Stimulated activated CD4-positive, alpha-beta T cell treated with anti-CD3 and anti-CD28 coated beads, Interleukin-12 subunit alpha, Interleukin-12 subunit beta, amount 100 ng/mL, for 48 hours (primary cell): ENCODE data around the gene P2RX3.
"Not testable (repeated sequence)": the region's sequence is repeated elsewhere in the genome, so short reads cannot be mapped to it uniquely, and the experiment has no call there.

Source experiments
- DNase-seq, 3 donors: peaks; one replicate each; pipeline ENCODE4 v3.0.0-alpha.2; 2020; ENCODE audit warnings: low read depth in 2 of 3, low spot score in 1 of 3

P2RX3 gene

DNA sequence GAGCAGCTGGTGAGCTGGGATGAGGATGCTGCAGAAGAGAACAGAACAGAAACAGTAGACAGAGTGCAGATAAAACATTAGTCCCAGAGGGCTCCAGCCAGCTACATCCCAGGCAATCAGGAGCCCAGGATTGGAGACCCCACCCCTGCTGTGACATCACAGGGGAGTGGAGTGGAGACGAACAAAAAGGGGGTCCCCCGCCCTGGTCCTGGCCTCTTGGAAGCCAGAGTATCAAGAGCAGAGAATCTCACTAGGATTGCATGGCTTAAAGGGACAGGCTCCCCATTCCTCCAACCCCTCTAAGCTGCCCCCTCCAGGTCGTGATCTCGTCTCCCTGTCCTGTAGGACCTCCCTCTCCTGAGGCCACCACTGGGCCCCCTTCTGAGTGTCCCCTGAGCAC is at the start of gene P2RX3:
TSS of gene P2RX3 (plus strand) at position 211 of the 400 bp plus-strand sequence. CDS start 199 bp downstream, outside the sequence.
- DNase-seq = no peak

DNA sequence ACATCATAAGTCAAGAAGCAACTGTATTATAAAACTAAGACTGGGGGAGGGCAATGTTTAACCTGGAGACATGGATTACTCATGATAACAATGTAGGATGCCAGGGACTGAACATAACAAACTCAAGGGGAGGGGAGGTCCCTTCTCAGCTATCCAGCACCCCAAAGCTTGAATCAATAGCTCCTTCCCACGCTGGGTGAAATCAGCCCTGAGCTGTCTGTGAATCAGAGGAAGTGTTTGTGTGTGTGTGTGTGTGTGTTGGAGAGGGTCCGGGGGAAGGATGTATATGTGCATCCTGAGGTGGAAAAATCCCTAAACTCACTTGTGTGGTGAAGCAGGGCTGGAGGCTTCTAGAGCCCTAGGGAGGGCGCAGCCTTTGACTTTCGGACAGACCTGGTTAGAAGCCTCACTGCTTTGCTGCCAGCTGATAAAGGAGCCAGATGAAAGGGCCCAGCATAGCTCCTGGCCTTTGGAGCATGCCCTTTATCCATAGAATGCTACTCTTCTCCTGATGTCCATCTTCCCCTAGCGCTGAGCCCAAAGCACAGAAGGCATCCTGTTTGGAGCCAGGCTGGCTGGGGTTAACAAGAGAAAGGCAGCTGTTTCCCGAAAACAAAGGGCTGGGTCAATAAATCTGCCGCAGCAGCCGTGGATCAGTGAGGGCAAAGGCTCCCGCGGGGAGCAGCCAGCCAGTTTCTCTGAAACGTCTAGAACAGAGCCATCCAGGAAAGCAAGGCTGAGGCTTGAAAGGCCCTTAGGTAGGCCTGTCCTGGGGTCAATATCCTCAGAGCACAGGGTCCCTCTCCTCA is 49.2 kb upstream of the P2RX3 start:
- no peak for DNase-seq

DNA sequence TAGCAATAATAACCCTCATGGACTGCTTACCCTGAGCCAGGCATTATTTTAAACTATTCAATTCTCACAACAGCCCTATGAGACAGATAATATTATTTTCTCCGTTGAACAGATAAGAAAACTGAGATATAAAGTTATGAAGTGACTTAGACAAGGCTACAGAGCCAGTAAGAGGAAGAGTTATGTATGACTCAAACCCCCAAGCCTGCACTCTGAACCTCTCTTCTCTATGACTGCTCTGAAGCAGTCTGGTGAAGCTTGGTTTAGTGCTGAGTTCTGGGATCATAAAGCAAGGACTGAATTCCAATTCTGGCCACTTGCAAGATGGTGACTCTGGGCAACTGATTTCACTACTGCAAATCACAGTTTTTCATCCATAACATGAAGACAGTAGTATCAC is 47.9 kb upstream of the P2RX3 start:
- no peak for DNase-seq

DNA sequence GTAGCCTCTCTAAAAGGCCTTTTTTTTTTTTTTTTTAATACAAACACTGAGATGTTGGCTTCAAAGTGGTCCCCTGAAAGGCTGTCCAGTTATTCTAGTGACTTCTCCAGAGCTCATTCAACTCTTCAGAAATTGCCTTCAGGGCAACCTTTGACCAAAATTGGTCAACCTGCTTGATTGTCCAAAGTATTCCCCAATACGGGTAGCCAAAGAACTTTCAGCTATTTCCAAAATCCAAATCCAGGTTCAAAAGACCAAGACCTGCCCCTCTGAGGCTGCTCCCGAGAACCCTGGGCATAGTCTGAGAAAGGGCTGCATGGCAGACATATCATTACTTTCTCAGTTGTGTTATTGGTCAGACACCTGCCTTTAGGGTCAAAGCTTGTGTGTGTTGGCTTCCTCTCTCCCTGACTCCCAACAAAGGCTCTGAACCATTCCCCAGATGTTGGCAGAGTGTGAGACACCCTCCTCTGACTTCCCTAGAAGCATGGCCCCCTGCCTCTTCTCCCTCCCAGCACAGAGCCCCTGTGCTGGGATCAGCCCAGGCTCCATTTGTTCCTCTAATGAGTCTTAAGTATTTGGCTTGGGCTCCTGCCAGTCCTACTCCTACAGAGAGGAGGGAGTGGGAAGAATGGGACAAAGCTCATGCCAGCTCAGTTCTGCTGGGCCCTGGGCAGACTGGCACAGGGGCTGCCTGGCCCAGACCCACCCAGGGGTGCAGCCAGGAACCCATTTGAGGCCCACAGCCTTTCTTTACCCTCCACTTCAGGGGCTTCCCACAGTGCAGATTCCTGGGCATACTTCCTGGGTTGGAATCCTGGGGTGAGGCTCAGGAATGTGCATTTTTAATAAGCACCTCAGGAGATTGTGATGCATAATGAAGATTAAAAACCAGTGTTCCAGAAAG is 43.7 kb upstream of the P2RX3 start:
- DNase-seq = no peak

DNA sequence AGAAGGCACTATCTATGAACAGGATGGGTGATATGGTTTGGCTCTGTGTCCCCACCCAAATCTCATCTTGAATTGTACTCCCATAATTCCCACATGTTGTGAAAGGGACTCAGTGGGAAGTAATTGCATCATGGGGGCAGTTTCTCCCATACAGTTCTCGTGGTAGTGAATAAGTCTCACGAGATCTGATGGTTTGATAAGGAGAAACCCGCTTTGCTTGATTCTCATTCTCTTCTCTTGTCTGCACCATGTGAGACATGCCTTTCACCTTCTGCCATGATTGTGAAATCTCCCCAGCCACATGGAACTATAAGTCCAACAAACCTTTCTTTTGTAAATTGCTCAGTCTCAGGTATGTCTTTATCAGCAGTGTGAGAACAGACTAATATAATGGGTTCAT is 41.9 kb upstream of the P2RX3 start:
- DNase-seq = not testable (repeated sequence)

DNA sequence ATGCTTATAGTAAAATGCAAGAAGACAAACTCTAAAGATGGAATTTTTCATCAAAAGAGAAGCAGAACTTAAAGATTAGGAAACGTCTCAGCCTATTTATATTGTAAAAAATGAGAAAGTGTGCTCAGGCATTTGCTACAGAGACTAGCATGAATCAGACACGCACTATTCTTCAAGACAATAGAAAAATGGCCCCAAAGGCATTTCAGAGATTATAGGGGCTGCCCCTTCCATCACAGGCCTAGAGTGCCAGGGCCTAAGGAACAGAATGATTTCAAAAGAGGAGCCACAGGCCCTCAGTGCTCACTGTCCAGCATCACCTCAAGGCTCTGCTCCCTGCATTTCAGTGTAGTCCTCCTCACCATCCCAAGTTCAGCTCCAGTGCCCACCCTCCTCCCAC is 40.9 kb upstream of the P2RX3 start:
- no peak for DNase-seq

DNA sequence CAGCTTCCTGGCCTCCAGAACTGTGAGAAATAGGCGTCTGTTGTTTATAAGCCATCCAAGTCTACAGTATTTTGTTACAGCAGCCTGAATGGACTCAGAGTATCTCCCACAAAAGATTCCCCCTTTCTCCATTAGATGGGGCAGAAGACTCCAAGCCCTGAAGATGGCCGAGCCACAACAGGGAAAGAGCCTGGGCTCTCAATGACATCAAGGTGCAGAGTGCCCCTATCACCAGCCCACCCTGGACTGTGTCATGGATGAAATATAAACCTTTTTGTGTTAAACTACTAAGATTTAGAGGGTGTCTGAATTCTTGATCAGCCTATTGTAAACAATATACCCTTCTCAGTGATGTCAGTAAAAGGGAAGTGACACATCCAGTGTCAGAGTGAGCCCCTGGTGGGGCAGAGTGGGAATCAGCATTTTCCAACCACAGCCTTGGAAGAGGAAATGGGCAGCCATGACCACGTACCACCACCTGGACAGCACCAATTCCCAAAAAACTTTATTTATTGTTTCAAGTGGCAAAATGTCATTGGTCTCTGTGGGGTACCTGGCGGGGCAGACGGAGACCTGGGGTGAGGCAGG is 38.9 kb upstream of the P2RX3 start:
- DNase-seq = no peak

DNA sequence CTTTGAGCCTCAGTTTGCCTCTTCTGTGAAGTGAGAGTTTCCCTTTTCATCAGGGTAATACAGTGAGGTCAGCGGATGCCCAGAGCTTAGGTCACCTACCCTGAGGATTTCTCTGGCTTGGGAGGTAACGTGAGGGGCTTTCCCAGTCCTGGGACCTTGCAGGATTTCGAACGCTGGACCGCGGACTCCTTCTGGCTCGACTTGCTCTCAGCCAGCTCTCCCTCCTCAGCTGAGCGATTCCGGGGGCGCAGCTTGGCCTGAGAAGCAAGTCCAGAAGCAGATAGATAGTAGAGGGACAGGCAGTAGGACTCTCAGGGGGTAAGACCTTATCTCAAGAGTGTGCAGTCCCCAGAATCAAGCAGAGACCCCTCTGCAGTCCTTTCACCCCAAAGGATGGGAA is 37.4 kb upstream of the P2RX3 start:
- no peak for DNase-seq

DNA sequence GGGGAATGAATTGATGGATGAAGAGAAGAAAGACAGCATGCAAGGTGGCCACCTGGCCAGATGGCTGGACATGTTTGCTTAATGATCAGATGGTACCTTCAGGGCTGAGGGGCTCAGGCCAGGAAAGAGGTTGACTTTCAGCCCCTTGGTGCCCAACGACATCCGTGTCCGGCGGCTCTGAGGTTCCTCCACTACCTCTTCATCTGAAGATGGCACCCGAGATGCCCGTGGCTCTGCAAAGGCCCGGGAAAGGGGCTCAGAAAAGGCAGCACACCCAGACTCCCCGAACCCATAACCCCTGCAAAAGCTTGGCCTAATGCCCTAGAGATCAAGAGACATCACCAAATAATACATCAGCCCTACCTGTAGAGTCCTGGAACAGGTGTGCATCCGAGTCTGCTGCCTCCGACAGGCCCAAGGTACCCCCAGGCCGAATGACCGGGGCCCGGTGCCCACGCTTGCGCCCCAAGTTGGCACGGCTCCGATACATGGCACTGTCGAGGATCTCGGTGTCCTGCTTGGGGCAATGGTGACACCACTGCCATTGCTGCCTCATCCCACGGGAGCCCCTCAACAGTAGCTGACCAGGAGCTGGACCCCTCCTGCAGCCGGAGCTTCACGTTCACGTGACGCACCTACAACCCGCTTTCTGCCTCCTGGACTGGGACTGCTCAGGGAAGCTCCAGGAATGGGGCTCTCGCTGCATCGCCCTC is 36.3 kb upstream of the P2RX3 start:
- no peak for DNase-seq

DNA sequence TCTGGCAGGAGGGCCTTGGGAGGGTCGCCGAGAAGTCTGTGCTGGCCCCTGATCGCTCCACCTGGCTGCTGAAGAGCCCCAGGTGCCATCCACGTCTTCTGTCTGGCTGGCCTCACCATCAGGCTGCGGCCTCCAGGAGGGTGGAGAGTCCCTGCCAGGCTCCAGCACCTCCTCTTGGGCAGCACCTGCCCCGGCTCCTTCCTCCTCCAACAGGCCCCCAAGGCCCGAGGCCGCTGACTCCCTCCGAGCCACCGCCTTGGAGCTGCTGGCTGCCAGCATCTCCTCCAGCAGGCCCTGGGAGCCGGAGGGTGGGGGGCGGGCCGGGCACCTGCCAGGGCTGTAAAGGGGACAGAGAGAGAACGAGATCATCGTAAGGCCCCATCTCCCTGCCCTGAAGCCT is 35.7 kb upstream of the P2RX3 start:
- DNase-seq = no peak

DNA sequence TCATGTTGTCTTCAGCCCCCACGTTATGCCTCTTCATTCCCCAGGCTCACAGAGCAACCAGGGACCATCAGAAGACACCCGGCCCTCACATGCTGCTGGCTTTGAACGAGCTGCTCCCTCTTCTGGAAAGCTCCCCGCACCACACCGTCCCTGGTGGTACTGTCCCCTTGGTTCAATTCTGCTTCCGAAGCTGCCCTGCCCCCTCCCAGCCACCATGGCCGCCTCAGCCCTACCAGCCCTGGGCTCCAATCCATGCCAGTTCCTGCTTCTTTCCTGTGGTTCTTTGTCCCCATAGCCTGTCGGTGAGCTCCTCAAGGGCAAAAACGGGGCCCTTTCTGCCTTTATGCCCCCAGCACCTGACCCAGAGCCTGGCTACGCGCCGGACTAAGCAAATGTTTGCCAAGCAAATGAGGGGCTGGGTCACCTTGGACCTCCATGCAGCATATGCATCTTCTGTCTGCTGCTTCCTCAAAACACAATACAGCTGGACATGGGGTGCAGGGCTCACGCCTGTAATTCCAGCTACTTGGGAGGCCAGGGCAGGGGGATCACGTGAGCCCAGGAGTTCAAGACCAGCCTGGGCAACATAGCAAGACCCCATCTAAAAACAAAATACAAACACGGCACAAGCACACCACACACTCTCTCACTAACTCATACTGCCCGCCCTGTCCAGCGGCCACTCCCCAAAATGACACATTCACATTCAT is 34.7 kb upstream of the P2RX3 start:
- DNase-seq = no peak

DNA sequence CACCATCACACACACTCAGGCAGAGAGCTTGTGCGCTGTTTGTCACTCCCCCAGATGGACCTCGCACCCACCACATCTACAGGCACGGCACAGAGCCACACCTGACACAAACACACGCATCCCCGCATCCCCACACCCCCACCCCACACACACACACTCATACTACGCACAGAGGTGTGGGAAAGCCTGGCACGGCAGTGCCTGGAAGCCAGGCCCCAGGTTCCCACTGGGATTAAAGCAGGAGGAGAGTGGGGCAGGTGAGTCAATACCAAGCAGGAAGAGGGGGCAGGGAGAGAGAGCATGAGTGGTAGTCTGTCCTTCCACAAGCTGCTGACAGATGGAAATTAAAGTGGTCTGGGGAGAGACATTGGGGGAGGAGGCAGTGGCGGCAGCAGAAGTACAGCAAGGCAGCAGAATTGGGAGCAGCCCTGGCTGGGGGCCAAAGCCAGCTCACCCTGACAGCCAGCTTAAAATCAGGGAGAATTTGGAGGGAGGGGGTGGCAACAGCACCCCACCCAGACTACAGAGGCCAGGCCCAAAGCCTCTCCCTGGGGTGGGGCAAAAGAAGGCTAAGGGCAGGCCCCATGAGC is 34.1 kb upstream of the P2RX3 start:
- DNase-seq = no peak

DNA sequence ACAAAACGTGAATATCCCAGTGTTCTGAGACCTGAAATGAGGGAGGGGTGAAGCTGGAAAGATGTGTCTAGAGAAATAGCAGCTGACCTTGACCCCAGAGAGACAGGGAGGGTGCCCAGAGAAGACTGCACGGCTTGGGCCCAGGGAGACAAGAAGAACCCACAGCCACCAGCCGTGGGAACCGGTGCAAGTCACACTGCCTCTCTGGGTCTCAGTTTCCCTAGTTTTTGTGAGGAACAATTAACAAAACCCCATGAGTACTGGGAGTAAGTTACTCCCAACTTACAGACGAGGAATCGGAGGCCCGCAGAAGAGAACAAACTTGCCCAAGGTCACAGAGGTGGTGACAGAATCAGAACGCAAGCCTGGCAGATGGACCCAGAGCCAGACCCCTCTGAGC is 32.6 kb upstream of the P2RX3 start:
- no peak for DNase-seq

DNA sequence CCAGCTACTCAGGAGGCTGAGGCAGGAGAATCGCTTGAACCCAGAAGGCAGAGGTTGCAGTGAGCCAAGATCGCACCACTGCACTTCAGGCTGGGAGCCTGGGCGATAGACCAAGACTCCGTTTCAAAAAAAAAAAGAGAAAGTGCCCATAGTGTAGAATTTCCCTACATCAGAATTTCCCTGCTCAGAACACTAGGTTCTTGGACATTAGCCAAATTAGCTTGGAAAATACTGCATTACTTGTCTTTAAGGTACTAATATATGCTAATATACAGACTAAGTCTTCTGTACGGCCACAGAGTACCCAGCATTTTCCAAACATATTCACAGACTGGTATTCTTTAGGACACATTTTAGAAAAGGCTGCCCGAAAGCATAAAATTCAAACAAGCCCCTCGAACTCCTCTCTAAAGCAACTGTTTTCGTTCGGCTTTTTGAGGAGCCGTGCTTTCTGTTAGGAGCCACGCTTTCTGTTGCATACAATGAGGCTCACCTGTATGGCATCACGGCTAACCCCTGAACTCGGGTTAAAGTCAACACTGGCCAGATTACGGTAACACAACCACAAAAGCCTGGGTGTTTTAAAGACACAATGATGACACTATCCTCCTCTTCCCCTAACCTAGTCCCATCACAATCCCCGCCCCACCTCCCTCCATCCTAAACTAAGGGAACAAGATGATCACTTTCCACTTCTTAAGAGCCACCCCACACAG is 31.8 kb upstream of the P2RX3 start:
- DNase-seq = no peak

DNA sequence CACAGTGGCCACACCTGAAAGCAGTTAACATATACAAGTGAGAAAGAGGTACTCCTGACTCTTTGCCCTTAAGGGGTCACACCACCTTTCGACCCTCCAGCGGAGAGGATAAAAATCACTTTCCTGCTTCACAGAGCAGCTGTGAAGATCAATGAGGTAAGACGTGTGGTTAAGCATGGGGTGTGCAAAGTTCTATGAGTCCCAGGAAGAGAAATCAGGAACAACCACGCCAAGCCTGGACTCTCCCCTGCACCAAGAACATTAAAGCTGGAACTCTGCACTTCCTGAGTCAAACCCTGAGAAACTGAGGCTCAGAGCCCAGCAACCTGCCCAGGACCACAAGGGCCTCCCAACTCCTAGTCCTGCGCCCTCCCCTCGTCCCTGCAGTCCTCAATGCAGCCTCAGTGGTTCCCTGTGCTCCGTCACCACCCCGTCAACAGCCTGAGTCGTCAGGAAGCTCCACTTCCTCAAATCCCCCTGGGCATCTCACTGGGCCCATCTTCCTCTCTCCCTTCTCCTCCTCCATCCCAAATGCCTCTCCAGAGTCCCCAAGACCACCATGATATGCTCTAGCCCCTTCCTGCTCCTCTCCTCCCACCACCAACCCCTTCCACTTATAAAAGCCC is 31.1 kb upstream of the P2RX3 start:
- no peak for DNase-seq

DNA sequence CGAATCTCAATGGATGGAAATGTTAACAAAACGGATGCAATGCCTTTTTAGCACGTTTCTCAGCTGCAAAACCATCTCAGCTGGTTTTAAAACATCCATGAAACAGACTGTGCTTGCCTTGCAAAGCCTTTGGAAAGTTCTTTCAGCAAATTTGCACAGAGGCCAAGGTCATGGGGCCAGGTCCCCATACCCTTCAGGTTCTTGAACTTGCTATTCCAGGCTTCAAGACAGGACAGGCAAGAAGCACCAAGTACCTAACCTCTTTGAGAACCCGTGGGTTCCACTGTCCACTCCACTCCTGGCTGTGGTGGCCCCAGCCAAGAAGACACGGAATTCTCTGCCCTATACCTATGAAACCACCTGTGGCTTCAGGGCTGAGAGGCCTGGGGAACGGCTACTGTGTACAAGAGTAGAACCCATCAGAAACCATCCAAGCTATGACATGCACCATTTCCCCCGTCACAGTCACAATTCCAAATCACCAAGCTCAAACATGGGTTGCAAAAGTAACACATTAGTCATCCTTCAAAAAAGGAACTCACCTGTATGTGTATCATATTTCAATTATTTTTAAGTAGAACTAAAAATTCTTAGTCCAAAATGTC is 30.4 kb upstream of the P2RX3 start:
- no peak for DNase-seq

DNA sequence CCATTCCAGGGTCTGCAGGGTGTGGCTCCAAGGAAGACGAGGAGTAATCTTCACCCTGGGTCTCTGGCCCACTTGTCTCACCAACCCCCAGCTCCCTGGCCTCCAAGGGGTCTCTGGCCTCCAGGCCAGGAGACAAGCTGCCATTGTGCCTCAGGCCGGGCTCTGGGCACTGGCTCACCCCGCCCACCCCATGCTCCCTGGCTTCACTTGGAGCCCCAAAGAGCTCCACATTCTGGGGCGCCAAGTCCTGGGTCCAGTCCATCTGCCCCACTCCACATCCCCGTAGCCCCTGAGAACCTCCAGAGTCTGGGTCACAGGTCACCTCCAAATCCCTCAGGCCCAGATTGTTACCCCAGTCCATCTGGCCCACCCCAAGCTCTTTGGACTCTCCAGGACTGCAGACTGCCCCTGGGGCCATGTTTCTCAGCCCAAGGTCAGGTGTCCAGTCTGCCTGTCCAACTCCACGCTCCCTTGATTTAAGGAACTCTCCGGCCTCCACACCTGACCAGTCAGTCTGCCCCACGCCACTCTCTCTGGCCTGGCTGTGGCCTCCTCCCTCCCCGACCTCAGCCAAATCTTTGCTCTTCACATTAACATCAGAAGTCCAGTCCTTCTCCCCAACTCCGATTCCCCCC is 29.6 kb upstream of the P2RX3 start:
- no peak for DNase-seq
